Left kidney (tissue), 2 donors: ENCODE data around the gene CNOT3. TPM values are rescaled to one million over a fixed set of nuclear protein-coding genes. Genes with fewer than 3 reads are reported as not detected.
A peak's percentile ranks its signal among the peaks of the same experiment; 100 is the strongest.
"Not testable (repeated sequence)": the region's sequence is repeated elsewhere in the genome, so short reads cannot be mapped to it uniquely, and the experiment has no call there.

Source experiments
- DNase-seq: peaks from one replicate; pipeline ENCODE4 v3.0.0-alpha.2; 2013
- polyA plus RNA-seq: library from polyadenylated mRNA; unstranded; fragments of 120-200 nt; gene quantifications from one replicate; pipeline ENCODE4 v1.2.1, GENCODE V29; 2013; ENCODE audit not compliant: insufficient read length

CNOT3 gene
- polyA plus RNA-seq, 1 donor = 81.7 TPM

GRCh38 chr19:54191011-54191810, 53.6 kb downstream of the CNOT3 start, which contains the start of gene TSEN34:
TSEN34 (plus strand) TSS chr19:54191308; CDS start chr19:54191365, 57 bp downstream.
- peak; percentile 91 for DNase-seq

GRCh38 chr19:54191811-54192453, 54.4 kb downstream of the CNOT3 start:
- no peak for DNase-seq

- DNase-seq = no peak
These were observed 55.4 kb downstream of the CNOT3 start for GRCh38 chr19:54193011-54193410.

DNA sequence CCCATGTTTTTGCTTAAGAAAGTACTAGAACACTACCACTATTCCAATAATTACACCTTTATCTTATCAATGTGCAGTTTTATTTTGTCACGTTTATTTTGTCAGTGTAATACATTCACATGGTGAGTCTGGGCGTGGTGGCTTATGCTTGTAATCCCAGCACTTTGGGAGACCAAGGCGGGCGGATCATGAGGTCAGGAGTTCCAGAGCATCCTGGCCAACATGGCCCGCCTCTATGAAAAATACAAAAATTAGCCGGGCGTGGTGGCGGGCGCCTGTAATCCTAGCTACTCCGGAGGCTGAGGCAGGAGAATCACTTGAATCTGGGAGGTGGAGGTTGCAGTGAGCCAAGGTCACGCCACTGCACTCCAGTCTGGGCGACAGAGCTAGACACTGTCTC, 56.9 kb downstream of the CNOT3 start:
- not testable (repeated sequence) for DNase-seq

GRCh38 chr19:54196536-54196935, 59.0 kb downstream of the CNOT3 start:
- DNase-seq = no peak

GRCh38 chr19:54197121-54197520, 59.6 kb downstream of the CNOT3 start:
- DNase-seq = no peak

GRCh38 chr19:54199401-54199800, 61.8 kb downstream of the CNOT3 start:
- DNase-seq = no peak

GRCh38 chr19:54201172-54201701, 63.7 kb downstream of the CNOT3 start:
- no peak for DNase-seq

- no peak for DNase-seq
These were observed 64.4 kb downstream of the CNOT3 start for GRCh38 chr19:54201980-54202379.

DNA sequence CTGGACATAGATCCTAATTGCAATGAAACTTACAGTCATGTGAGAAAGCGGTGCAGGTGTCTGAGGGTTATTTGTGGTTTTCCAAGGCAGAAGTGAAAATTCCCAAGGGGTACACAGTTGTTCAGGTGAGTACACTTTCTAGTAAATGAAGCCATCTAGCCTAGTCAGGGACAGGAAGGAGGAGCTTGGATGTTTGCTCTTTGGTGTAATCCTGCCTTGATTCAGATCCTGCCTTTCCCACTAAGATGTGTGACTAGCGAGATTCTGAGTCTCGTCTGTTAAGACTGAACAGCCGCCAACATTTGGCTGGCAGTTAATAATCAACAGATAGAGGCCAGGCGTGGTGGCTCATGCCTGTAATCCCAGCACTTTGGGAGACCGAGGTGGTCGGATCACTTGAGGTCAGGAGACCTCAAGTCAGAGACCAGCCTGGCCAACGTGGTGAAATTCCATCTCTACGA, 65.6 kb downstream of the CNOT3 start:
- DNase-seq = no peak

GRCh38 chr19:54204767-54205468, 67.4 kb downstream of the CNOT3 start:
- no peak for DNase-seq

Other genes with a start within 250 kb of the CNOT3 start
- 0.32 TPM for gene CACNG7, start 228.5 kb upstream of the CNOT3 start, polyA plus RNA-seq
- gene CACNG8, start 174.8 kb upstream of the CNOT3 start, polyA plus RNA-seq = 0.33 TPM
- 0.71 TPM for gene CACNG6, start 146.1 kb upstream of the CNOT3 start, polyA plus RNA-seq
- gene VSTM1, start 73.9 kb upstream of the CNOT3 start, polyA plus RNA-seq = not detected
- gene TARM1, start 56.4 kb upstream of the CNOT3 start, polyA plus RNA-seq = 0.22 TPM
- 0.07 TPM for gene OSCAR, start 37.0 kb upstream of the CNOT3 start, polyA plus RNA-seq
- 105 TPM for gene NDUFA3, start 34.9 kb upstream of the CNOT3 start, polyA plus RNA-seq
- gene TFPT, start 22.1 kb upstream of the CNOT3 start, polyA plus RNA-seq = 14.3 TPM
- 68.7 TPM for gene PRPF31, start 22.0 kb upstream of the CNOT3 start, polyA plus RNA-seq
- gene LENG1, start 22.0 kb downstream of the CNOT3 start, polyA plus RNA-seq = 6.3 TPM
- 32.3 TPM for gene TMC4, start 35.4 kb downstream of the CNOT3 start, polyA plus RNA-seq
- gene MBOAT7, start 51.8 kb downstream of the CNOT3 start, polyA plus RNA-seq = 58.7 TPM
- gene TSEN34, start 53.5 kb downstream of the CNOT3 start, polyA plus RNA-seq = 39.8 TPM
- 1,221 TPM for gene RPS9, start 63.1 kb downstream of the CNOT3 start, polyA plus RNA-seq
- gene LILRB3, start 85.2 kb downstream of the CNOT3 start, polyA plus RNA-seq = 0.76 TPM
- 0.32 TPM for gene LILRA6, start 105.0 kb downstream of the CNOT3 start, polyA plus RNA-seq
- gene LILRB5, start 119.5 kb downstream of the CNOT3 start, polyA plus RNA-seq = 1.6 TPM
- gene LILRB2, start 143.3 kb downstream of the CNOT3 start, polyA plus RNA-seq = 0.45 TPM
- gene LILRA5, start 175.4 kb downstream of the CNOT3 start, polyA plus RNA-seq = 0.45 TPM
- gene LILRA4, start 201.4 kb downstream of the CNOT3 start, polyA plus RNA-seq = not detected
- gene LAIR1, start 227.2 kb downstream of the CNOT3 start, polyA plus RNA-seq = 3.2 TPM